NCI-H748 (cell line): ENCODE measurements around the gene LYZL4.

ENCODE experiments used
- DNase-seq: peaks from one replicate; lab custom pipeline; 2025; ENCODE audit not compliant: unreplicated experiment; lab: John Stamatoyannopoulos, UW

The LYZL4 gene, protein sequence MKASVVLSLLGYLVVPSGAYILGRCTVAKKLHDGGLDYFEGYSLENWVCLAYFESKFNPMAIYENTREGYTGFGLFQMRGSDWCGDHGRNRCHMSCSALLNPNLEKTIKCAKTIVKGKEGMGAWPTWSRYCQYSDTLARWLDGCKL

DNA sequence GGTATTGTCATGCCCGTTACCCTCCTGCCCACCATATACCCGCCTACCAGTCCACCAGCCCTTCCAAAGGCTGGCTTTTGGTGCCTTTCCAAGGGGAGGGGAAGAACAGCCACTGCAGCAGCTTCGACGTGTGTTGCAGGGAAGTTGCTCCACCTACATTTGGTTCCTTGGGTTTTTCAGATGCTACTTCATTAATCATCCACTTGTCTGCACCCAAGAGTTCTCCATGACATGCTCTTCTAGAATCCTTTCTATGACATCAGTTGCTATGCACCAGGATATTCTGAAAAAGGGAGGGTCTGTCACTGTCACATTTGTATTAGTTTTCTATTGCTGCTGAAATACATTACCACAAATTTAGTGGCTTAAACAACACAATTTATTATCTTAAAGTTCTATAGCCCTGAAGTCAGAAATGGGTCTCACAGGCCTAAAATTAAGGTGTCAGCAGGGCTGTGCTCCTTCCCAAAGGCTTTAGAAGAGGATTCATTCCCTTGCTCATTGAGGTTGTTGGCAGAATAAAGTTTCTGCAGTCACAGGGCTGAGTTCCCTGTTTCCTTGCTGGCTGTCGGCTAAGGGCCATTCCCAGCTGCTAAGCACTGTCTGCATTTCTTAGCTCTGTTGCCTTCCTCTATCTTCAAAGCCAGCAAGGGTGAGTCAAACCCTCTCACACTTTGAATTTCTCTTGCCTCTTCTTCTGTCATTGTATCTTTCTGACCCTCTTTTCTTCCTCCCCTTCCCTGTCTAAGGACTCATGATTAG lies at the start of gene LYZL4:
TSS of gene LYZL4 (minus strand) at position 241 of the 762 bp plus-strand sequence. CDS start 3,359 bp downstream, outside the sequence.
- no peak for DNase-seq

GRCh38 chr3:42459151-42459550 lies 48.7 kb upstream of the LYZL4 start:
- no peak for DNase-seq

DNA sequence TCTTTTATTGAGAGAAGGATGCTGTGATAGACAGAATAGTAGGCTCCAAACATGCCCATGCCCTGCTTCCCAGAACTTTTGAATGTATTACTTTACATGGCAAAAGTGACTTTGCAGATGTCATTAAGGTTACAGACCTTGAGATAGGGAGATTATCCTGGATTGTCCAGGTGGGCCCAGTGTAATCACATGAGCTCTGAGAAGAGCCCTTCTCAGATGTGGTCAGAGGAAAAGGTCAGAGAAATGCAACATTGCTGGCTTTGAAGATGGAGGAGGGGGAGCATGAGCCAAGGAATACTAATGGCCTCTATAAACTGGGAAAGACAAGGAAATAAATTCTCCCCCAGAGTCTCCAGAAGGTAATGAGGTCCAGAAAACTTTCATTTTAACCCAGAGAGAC lies 45.8 kb upstream of the LYZL4 start:
- no peak for DNase-seq

DNA sequence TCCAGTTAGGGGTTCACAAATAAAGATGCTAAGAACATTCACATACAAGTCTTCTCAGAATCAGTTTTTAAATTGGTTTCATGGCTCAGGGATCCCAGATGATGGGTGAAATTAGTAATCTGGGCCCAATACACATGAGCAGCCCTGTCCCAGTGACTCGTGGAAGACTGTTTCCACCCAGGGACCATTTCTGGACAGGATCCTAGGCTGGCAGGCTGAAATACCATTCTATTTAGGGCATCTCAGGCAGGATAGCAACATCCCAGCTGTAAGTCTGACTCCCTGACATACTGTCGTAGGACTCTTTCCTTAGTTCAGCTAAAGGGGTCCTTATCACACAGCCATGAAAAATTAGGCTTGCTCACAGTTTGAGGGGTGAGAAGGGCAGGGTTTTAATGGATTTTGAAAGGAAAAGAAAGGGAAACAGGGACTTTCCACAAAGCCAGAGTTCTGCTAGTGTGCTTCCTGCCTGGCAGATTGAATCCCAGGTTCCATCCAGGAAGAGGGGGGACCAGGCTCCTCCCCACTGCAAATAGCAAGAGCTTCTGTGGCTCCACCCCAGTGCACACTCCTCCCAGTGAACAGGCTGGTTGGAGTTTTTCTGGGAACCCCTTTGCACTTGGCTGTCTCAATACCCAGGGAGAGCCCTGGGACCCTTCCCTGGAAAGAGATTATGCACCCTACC lies 41.3 kb upstream of the LYZL4 start:
- DNase-seq = no peak

- no peak for DNase-seq
Observed at GRCh38 chr3:42451116-42451515, 40.7 kb upstream of the LYZL4 start.

DNA sequence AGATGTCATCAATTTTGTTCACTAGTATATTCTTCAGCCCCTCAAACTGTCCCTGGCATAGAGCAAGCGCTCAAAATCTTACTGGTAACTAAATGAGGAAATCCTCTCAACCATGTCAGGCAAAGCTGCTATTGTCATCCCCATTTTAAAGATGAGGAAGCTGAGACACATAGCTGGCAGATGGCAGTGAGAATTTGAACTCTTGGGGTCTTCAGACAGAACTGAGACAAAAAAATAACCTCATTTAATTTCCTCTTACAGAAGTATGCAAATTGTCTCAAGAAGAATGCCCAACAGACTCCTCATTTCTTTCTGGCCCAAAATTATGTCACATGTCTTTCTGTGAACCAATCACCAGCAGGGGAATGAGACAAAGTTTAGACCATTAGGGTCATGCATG lies 40.2 kb upstream of the LYZL4 start:
- no peak for DNase-seq

- DNase-seq = no peak
Observed at GRCh38 chr3:42447481-42447880, 37.1 kb upstream of the LYZL4 start.

- no peak for DNase-seq
Observed at GRCh38 chr3:42446111-42447050, 36.0 kb upstream of the LYZL4 start.

- peak; percentile 54 for DNase-seq
Observed at GRCh38 chr3:42443819-42444436, 33.5 kb upstream of the LYZL4 start.

DNA sequence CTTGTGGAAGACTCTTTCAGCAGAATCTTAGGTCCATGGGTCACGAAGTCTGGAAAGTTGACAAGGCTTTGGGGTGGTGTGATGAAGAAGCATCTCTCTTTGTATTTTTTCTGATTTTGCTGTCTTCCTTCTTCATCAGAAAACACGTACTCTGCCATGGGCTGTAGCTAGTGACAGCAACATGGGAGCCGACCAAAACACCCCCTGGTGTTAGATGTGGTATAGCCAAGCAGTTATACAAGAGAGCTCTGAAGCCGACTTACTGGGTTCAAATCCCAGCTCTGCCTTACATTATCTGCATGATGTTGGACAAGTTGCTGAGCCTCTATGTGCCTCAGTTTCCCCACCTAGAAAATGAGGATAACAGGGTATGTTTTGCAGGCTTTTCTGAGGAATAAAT lies 32.9 kb upstream of the LYZL4 start:
- no peak for DNase-seq

- DNase-seq = no peak
Observed at GRCh38 chr3:42442640-42443039, 32.2 kb upstream of the LYZL4 start.

DNA sequence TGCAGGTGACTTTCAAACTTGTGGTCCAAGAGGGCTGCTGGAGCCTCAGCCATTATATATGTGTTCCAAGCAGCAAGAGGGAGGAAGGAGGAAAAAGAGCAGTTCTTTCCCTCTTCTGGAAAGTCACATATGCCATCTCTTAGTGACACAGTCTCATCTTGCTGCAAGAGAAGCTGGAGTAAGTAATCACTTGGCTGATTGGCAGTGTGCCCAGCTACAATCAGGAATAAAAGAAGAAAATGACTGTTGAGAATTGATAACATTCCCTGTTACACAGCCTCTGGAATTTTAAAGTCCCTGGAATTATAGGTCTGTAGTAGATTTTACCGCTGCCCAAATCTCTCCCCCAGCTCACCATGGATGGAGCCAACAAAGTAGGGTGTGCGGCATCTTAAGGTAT lies 31.4 kb upstream of the LYZL4 start:
- DNase-seq = peak; percentile 37

- DNase-seq = no peak
Observed at GRCh38 chr3:42440924-42441323, 30.5 kb upstream of the LYZL4 start.

- DNase-seq = peak; percentile 67
Observed at GRCh38 chr3:42439261-42440115, 29.1 kb upstream of the LYZL4 start.

DNA sequence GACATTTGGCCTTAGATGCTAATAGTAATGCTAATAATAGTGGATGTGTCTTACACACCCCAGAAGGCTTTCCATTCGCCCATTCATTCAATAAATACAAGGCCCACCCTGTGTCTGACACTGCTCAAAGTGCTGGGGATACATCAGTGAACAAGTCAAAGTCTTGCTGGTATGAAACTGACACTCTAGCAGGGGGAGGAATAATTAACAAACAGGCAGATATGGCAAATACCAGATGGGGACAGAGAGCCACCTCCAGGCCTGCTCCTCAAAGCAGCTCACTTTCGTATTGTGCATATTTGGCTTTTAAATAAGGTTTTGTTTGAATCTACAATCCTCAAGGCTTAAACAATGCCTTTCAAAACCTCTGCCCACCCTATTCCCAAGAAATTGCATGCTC lies 28.3 kb upstream of the LYZL4 start:
- DNase-seq = no peak

GRCh38 chr3:42438193-42438592 lies 27.8 kb upstream of the LYZL4 start:
- DNase-seq = no peak

DNA sequence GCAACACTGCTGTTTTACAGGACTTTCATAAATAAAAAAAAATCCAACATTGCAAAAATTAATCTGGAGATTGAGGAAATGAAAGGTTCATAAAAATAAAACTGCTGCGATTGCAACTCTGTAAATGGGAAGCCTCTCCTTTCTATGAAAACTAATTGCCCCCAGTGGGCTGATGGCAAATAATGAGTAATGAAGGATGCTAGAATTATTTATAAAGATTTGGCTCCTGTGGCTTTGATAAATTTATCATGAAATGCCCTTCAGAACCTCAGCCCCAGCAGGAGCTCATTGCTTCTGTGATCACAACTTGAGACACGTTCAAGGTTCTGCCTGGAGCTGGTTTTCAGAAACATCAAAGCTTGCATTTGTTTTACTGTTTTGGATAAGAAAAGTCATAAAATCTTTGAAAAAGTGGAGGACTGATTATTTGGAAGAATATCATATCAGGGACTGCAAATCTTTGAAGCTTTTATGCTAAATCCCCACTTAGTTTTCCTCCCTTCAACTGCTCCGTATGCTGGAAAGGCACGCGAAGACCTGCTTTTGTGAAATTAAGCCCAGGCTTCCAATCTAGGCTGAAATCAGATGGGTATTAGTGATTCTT lies 24.5 kb upstream of the LYZL4 start:
- DNase-seq = no peak

- DNase-seq = no peak
Observed at GRCh38 chr3:42432485-42432884, 22.1 kb upstream of the LYZL4 start.

DNA sequence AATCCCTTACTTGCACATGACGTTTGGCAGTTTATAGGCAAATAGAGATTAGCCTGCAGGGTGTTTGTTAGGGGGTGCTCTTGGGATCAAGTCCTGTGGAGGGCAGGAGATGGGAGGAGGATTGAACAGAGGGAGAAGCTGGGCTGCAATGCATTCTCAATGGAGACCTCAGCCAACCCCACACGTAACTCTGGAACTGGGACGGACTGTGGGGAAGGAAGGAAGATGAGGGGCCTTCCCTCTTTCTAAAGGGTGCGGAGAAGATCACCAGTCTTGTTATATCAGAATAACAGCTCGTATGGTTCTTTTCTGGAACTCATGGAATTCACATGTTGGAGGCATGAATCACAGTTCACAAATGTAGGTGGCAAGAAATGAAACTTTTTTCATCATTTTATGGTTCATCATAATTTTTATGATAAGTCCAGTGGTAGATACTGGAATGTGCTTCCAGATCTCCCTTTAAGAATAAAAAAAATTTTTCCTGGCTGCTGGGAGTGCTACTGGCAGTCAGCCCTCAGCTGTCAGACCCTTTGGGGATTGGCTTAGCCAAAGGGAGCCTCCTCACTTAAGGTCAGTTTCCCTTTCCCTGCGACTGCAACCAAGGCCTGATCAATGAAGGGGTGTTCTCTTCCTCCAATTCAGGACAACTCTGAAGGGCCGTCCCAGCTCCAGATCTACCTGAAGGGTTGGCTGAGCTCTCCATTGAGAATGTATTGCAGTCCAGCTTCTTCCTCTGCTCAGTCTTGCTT lies 20.5 kb upstream of the LYZL4 start:
- DNase-seq = no peak
